Stimulated activated naive CD8-positive, alpha-beta T cell treated with anti-CD3 and anti-CD28 coated beads, Interleukin-15, amount 100 ng/mL, for 72 hours (primary cell): ENCODE measurements around the gene MPPED2.
A peak's percentile ranks its signal among the peaks of the same experiment; 100 is the strongest.

ENCODE experiments used
- ATAC-seq: fragments of 150-1000 bp; cut with Tn5 transposase; 2 replicates; pipeline ENCODE4 v1.10.0; 2021; ENCODE audit warnings: mild to moderate bottlenecking, moderate library complexity
- DNase-seq, 2 donors: peaks; one replicate each; pipeline ENCODE4 v3.0.0; 2021 to 2022
- H3K27ac Mint-ChIP-seq, 2 donors: one replicate each; pipeline ENCODE4 v1.8.0; 2022; ENCODE audit warnings: mild to moderate bottlenecking in 2 of 2, mixed read lengths in 2 of 2, moderate library complexity in 2 of 2
- H3K27me3 Mint-ChIP-seq: one replicate; pipeline ENCODE4 v1.8.0; 2022; ENCODE audit warnings: mixed read lengths
- H3K4me1 Mint-ChIP-seq: one replicate; pipeline ENCODE4 v1.8.0; 2022; ENCODE audit warnings: mild to moderate bottlenecking, mixed read lengths
- H3K4me3 Mint-ChIP-seq, 2 donors: one replicate each; pipeline ENCODE4 v1.8.0; 2022; ENCODE audit warnings: mild to moderate bottlenecking in 2 of 2, mixed read lengths in 2 of 2, moderate library complexity in 1 of 2
- H3K9me3 Mint-ChIP-seq, 2 donors: one replicate each; pipeline ENCODE4 v1.8.0; 2022; ENCODE audit warnings: mixed read lengths in 2 of 2

The MPPED2 gene

DNA sequence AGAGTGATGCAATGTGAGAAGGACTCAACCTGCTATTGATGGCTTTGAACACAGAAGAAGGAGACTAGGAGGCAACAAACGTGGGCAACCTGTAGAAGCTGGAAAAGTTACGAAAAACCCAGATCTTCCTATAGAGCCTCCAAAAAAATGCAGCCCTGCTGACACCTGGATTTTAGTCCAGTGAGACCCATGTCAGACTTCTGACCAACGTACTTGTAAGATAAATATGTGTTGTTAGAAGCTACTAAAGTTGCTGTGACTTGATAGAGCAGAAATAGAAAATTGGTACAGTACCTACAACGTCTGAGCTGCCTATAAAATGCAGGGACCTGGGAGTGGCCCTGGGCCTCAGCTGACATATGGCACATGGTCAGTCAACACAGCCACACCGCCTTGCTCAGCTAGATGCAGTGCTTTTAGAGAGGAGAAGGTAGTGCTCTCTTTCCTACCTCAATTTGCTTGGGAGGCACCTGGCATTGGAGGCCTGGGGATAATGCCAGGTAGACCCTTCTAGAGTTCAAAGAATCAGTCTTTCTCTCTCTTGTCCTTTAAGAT is 165.8 kb downstream of the MPPED2 start:
- Mint-ChIP-seq H3K4me1 (no peaks in the 10 kb centered on the region), H3K27ac (no peak overlapping the region), H3K27me3 (peaks cover 22% of the 10 kb centered on the region)

DNA sequence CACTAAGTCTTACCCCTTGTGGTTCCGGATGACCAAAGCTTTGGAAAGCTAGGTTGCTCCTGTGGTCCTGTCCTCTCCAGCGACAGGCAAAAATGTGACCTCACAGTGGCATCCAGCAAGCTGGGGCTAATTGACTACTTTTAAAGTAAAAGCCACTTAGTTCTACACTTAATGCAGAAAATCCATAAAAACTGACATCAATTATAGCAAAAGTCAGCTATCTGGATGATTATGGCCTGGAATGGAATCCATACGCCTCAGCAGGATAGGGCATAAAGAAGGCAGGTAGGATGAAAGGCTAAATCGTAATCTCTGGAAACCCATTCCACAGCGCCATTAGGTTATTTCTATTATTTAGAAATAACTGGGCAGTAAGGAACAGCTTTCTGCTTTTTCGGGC is 171.3 kb downstream of the MPPED2 start:
- Mint-ChIP-seq H3K4me1 (no peaks in the 10 kb centered on the region), H3K27me3 (peaks cover 28% of the 10 kb centered on the region), H3K4me3 (no peak overlapping the region), H3K9me3 (no peaks in the 10 kb centered on the region), H3K27ac (no peak overlapping the region)
- ATAC-seq, result no peak
- DNase-seq, result no peak

More for the DNA sequence above, 165.8 kb downstream of the MPPED2 start:
- Mint-ChIP-seq H3K9me3 (no peaks in the 10 kb centered on the region), H3K4me3 (no peak overlapping the region)
- no peak for DNase-seq
- no peak for ATAC-seq

DNA sequence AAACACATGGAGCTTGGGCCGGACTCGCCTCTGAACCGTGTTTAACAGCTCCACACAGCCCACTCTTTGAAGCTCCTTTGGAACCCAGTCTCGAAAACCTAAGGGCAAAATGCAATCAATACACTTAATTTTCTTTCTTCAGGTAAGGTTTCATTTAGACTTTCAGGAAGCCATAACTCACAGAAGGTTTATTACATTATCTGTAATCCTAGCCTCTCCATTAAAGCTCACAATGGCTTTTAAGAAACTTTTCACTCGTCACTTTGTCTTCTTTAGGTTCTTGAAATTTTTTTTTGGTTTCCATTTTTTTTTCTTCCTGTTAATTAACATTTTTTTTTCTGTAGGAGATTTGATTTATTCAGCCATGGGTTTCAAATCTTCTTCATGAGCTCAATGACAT is 171.9 kb downstream of the MPPED2 start:
- no peak overlapping the region for H3K27ac Mint-ChIP-seq
- no peaks in the 10 kb centered on the region for H3K9me3 Mint-ChIP-seq
- ATAC-seq (no peak), DNase-seq (no peak)
- H3K27me3 Mint-ChIP-seq, result peaks cover 28% of the 10 kb centered on the region
- no peaks in the 10 kb centered on the region for H3K4me1 Mint-ChIP-seq
- no peak overlapping the region for H3K4me3 Mint-ChIP-seq

DNA sequence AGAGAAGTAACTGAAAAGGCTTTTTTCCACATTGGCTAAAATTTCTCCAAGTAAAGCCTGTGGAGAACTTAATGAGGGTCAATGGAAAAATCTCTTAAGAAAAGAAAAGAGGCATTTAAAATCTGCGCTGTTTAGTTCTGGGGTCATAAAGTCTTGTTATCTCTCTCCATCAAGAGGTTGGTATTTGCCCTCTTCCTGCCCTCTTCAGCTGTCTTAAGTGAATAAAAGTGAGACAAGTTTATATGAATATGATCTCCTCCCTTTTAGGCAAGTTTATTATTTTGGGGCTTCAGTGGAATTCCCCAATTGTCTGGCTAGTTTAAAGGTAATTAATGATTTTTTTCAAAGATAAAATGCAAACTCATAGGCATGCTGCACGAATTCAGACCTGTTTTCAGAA is 173.6 kb downstream of the MPPED2 start:
- ATAC-seq, result no peak
- no peaks in the 10 kb centered on the region for H3K4me1 Mint-ChIP-seq
- peaks cover 24% of the 10 kb centered on the region for H3K27me3 Mint-ChIP-seq
- H3K27ac Mint-ChIP-seq, result no peak overlapping the region
- no peak overlapping the region for H3K4me3 Mint-ChIP-seq
- DNase-seq, result no peak
- no peaks in the 10 kb centered on the region for H3K9me3 Mint-ChIP-seq

DNA sequence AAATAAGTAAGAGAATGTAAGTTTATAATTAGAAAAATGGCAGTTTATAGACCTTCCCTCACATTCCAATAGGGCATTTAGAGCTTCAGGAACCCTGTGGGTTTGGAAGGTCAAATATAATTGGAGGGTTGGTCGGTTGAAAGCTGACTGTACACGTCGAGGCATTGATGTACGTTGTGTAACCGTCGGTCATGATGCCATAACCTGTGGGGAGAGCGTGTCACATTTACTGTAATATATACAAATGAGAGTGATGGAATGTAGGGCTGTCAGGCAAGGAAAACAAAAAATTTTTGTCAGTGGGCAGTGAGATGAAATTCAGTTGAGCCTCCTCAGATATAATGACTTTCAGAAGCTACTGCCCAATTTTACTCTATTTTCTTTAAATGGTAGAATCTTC is 174.8 kb downstream of the MPPED2 start:
- H3K9me3 Mint-ChIP-seq, result no peaks in the 10 kb centered on the region
- H3K4me1 Mint-ChIP-seq, result no peaks in the 10 kb centered on the region
- peaks cover 12% of the 10 kb centered on the region for H3K27me3 Mint-ChIP-seq
- H3K4me3 Mint-ChIP-seq, result no peak overlapping the region
- no peak for ATAC-seq
- H3K27ac Mint-ChIP-seq, result no peak overlapping the region
- no peak for DNase-seq

DNA sequence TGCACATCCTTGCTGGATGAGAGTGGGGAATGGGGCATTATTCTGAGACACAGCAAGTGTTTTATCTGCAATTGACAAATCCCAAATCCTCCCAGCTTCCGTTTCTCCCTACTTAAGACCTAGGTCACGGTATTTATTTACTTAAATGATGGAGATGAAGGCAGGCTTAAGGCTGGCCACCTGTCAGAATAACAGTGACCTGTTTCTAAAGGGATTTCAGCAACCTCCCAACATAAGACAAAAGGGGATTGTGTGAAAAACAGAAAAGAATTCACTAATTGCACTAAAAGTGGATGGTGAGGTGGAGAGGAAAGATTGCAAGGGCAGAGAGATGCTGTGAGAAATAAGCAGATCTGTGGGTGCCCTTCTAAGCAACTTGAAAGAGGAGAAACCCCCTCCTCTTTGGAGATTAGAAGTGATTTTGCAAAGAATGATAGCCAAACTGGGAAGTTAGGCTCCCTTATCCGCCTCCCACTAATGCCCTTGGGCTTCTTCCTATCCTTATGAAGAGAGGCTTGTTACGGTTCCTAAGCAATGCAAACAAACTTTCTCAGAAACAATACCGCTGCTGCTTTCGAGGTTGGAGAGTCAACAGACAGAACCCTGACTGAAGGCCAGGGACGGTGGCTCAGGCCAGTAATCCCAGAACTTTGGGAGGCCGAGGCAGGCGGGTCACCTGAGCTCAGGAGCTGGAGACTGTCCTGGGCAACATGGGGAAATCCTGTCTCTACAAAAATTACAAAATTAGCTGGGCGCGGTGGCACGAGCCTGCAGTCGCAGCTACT is 179.0 kb downstream of the MPPED2 start:
- ATAC-seq, result no peak
- Mint-ChIP-seq H3K4me3 (no peak overlapping the region), H3K27ac (no peak overlapping the region), H3K4me1 (peaks cover 10% of the 10 kb centered on the region), H3K9me3 (no peaks in the 10 kb centered on the region), H3K27me3 (no peaks in the 10 kb centered on the region)
- DNase-seq, result no peak

DNA sequence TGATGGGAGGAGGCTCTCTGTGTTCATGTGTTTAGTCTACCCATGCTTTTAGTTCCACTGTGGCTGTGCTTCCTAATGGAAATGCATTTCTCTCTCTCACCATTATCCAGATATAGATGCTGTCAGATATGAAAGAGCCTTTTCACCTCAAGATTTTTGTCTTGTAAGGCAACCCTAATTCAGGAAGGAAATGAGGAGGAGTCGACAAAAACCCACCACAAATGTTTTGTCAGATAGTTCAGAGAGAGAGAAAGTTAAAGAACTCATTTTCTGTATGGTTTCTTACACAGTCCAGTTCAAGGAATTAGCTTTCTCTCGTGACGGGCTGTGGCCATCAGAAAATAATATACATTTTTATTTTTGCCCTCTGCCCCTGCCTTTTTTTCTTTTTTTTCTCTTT is 180.8 kb downstream of the MPPED2 start:
- Mint-ChIP-seq H3K27ac (no peak overlapping the region), H3K4me3 (no peak overlapping the region), H3K4me1 (peaks cover 10% of the 10 kb centered on the region), H3K9me3 (no peaks in the 10 kb centered on the region), H3K27me3 (no peaks in the 10 kb centered on the region)
- ATAC-seq, result no peak
- no peak for DNase-seq

DNA sequence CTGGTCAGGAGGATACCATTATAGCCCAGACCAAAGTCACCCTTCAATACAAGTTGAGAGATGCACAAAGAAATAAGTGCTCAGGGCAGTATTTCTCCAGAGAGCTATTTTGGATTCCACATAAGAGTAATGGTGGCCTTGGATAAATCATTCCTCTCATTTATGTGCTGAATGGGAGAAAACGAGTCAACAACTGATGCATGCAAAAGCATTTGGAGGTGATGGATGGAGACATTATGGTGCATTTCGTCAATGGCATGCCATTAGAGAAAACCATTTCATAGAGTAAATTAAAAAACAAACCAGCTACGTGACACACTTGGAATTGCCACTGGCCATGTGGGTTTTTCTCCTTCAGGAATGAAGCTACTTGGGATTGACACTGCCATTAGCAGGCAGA is 182.0 kb downstream of the MPPED2 start:
- no peaks in the 10 kb centered on the region for H3K27me3 Mint-ChIP-seq
- peak overlapping the region in 1 of 2 donors; percentile 24 for H3K27ac Mint-ChIP-seq
- peaks cover 10% of the 10 kb centered on the region for H3K4me1 Mint-ChIP-seq
- no peaks in the 10 kb centered on the region for H3K9me3 Mint-ChIP-seq
- ATAC-seq (no peak), DNase-seq (no peak)
- H3K4me3 Mint-ChIP-seq, result no peak overlapping the region

DNA sequence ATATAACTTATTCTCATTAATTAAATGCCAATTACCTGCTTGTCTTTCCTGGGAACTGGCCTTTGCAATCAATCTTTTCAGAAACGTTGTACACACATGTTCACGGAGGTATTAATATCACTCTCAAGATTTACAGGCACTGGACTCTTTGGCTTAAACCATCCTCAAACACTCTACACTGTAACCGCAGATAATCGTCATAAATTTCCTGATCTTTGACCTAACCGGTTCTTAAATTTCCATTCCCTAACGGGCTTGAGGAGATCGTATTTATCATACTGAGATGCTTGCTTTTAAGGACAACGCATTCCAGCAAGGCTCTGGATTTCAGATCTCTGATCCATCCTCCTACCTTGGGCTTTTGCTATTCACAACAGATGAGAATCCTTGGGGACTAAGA is 190.4 kb downstream of the MPPED2 start:
- ATAC-seq (no peak), DNase-seq (no peak)
- Mint-ChIP-seq H3K4me3 (no peak overlapping the region), H3K27ac (no peak overlapping the region), H3K9me3 (no peaks in the 10 kb centered on the region), H3K4me1 (no peaks in the 10 kb centered on the region), H3K27me3 (no peaks in the 10 kb centered on the region)

DNA sequence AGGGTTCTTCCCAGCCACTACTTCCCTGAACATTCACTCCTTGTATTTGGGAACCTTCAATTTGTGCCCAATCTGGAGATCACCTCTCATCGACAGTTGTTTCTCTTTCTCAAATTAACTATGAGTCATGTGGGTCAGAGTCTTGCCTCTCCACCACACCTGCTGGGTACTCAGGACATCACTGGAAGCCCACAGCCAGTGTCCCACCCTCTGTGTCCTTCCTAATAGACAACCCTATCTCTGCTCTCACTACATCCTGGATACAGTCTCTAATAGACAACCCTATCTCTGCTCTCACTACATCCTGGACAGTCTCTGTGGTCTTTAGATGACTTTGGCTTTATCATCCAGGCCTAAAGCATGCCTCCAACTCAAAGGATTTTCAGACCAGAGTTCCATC is 193.1 kb downstream of the MPPED2 start:
- H3K4me1 Mint-ChIP-seq, result no peaks in the 10 kb centered on the region
- no peak overlapping the region for H3K4me3 Mint-ChIP-seq
- no peaks in the 10 kb centered on the region for H3K27me3 Mint-ChIP-seq
- DNase-seq (no peak), ATAC-seq (no peak)
- no peaks in the 10 kb centered on the region for H3K9me3 Mint-ChIP-seq
- H3K27ac Mint-ChIP-seq, result no peak overlapping the region

DNA sequence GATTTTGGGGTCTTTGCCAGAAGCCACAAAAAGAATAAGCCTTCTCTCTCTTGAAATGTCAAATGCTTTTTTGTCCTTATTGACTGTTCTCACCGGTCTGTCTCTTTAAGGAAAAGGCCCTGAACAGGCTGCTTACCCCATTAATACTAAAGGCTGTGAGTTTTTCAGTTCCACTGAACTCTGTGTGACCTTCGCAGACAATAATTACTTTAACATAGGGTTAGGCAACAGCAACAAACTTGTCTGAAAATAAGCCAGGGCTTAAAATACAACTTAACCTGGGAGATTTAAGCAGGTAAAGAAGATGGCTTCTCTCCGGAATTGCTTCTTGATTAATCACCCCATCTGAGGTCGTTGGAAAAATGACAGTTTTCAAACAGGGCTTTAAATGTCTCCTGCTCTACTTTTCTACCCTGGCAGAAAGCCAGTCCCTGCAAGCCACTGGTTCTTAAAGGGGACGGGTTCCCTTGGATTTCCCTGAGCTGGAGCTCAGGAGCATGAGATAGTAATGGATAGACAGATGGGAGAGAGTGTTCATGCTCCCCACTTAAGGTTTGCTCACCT is 193.8 kb downstream of the MPPED2 start:
- Mint-ChIP-seq H3K27ac (no peak overlapping the region), H3K4me3 (no peak overlapping the region), H3K4me1 (no peaks in the 10 kb centered on the region)

DNA sequence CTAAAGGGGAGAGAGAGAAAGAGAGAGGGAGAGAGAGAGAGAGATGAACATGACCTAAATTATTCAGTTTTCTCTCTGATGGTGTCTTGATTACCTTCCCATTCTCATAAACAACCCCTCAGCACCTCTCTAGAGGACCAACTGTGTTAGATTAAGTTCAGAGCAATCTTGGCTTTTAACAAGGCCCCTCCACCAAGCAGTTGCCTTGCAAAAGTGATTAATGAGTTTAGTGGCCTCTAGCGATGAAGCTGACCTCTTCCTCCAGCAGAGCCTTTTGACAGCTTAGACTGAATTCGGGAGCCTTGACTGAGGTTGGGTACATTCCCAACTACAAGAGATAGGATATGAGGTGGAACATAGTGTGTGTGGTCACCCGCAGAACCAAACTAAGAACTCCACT is 197.2 kb downstream of the MPPED2 start:
- Mint-ChIP-seq H3K4me3 (no peak overlapping the region), H3K27ac (no peak overlapping the region), H3K4me1 (no peaks in the 10 kb centered on the region), H3K9me3 (no peaks in the 10 kb centered on the region), H3K27me3 (no peaks in the 10 kb centered on the region)
- DNase-seq (no peak), ATAC-seq (no peak)

More for the DNA sequence above, 193.8 kb downstream of the MPPED2 start:
- Mint-ChIP-seq H3K27me3 (no peaks in the 10 kb centered on the region), H3K9me3 (no peaks in the 10 kb centered on the region)
- ATAC-seq, result no peak
- no peak for DNase-seq

DNA sequence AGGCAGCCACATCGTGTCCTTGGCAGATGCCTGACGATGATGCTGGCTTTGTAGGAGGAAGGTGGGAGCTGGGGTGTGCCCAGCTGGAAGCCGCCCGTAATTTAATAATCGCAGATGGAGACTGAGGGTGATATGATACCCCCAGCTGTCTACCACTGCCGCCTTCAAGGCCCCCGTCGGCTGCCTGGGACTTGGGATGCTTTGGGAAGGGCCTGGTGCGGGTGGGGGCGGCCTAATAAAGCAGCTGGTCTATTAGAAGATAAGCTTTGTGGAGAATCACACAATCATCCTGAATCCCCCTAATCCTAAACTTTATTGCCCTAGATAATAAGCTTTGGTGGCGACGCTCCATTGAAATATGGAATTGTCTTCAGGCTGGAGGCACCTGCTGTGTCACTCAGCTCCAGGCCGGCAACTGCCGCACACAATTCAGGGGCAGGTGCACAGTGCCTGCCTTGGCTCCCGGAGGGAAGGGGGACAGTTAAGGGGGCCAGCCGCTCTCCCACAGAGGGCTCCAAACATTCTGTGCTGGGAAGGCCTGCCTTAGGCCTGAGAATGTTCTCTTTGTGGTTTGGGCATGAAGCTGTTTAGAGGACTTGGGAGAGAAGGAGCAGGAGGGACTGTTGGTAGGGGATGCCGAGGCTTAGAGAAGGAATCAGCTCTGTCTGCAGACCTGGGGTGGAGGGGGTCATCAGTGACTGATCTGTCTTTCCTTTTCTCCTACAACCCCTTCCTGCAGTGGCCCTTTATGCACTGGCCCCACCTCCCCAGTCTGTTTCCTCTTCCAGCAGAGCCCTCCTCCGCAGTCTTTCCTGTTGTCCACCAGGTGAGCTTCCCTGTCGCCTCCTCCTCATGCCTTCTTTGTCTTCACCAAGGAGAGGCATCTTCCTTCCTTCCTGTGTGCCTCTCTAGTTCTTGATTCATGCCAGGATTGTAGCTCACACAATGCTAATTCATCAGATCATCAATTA is 198.0 kb downstream of the MPPED2 start:
- Mint-ChIP-seq H3K4me1 (no peaks in the 10 kb centered on the region), H3K27me3 (no peaks in the 10 kb centered on the region), H3K27ac (no peak overlapping the region), H3K4me3 (no peak overlapping the region), H3K9me3 (no peaks in the 10 kb centered on the region)
- ATAC-seq (no peak), DNase-seq (no peak)

DNA sequence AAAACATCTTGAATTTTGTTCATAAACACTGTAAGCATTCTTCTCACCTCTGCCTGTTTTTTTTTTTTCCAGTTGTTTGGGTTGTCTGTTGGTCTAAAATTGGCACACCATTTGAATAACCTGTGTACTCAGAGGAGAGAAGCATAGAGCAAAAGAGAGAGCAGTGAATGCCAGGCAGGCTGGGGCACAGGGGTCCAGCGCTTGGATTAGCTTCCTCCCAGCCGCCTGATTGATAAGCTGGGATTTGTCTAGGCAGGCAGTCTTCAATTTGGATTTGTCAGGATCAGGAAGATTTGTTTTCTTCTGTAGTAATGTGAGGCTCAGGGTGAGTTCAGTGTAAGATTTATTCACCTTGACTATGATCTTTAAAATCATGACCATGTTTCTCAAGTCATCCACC is 204.3 kb downstream of the MPPED2 start:
- no peak for ATAC-seq
- Mint-ChIP-seq H3K4me3 (no peak overlapping the region), H3K27me3 (no peaks in the 10 kb centered on the region), H3K9me3 (no peaks in the 10 kb centered on the region), H3K27ac (no peak overlapping the region), H3K4me1 (no peaks in the 10 kb centered on the region)
- DNase-seq, result no peak

DNA sequence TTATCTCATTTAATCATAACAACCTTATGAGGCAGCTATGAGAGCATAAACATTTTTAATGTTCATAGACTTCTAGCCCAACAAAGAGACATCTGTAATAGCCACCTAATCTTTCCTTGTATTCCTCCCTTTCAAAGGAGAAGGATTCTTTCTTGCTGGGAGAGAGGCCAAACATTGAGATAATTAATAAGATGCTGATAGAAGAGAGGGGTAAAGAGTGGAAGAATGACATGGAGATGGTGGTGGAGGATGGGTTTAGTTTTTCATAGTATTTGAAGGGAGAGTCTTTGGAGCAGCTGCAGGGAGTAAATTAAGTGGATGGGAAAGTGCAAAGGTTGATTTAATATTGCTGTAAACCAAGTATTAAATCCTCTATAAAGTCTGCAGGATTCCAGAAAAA is 205.3 kb downstream of the MPPED2 start:
- DNase-seq, result no peak
- no peaks in the 10 kb centered on the region for H3K9me3 Mint-ChIP-seq
- no peak overlapping the region for H3K4me3 Mint-ChIP-seq
- no peaks in the 10 kb centered on the region for H3K4me1 Mint-ChIP-seq
- no peak overlapping the region for H3K27ac Mint-ChIP-seq
- ATAC-seq, result no peak
- H3K27me3 Mint-ChIP-seq, result no peaks in the 10 kb centered on the region

DNA sequence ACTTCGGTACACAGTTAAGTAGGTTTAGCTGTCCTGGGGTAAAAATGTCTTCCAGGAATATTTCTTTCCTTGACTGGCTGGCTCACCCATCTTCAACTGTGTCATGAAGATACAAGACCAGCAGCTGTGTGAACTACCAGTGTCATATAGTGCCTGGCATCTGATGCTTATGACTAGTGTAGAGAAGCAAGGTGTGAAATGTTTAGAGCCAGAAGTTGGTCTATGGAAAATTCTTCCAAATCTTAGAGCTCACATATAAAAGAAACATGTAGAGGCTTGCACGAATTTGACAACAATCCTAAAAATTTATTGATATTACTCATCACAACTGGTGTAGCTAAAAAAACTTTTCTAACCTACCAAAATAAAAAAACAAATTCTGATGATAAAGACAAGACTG is 208.8 kb downstream of the MPPED2 start:
- ATAC-seq, result no peak
- Mint-ChIP-seq H3K4me3 (no peak overlapping the region), H3K9me3 (no peaks in the 10 kb centered on the region), H3K27me3 (peaks cover 4% of the 10 kb centered on the region), H3K4me1 (no peaks in the 10 kb centered on the region), H3K27ac (no peak overlapping the region)
- no peak for DNase-seq
